A549 treated with AZD9567 at 1 μM for 4 hours (cell line): ENCODE measurements around the gene HTRA1. TPM values are rescaled to one million over a fixed set of nuclear protein-coding genes. Genes with fewer than 3 reads are reported as not detected.

Experiments
- total RNA-seq: library from RNA; stranded (reverse); fragments of 200-300 nt; extraction: Qiagen RNA extraction; gene quantifications from 5 replicates; pipeline ENCODE4 v1.2.3, GENCODE V29; 2022; ENCODE audit not compliant: insufficient read depth

The HTRA1 gene
- 38.4 to 61.5 TPM (median 52.2 TPM) in 5 replicates for total RNA-seq

GRCh38 chr10:122461367-122461728 is at the start of gene HTRA1:
Gene HTRA1, plus strand, starts transcription at chr10:122461553. Its CDS starts 100 bp downstream, at chr10:122461653.

GRCh38 chr10:122454603-122455080 is 6.7 kb upstream of the HTRA1 start, which contains the start of gene ARMS2:
Gene ARMS2, plus strand, starts transcription at chr10:122454653. Its CDS starts 75 bp downstream, at chr10:122454728.

GRCh38 chr10:122560279-122560804 is 99.0 kb downstream of the HTRA1 start, which contains the start of gene DMBT1:
Gene DMBT1, plus strand, starts transcription at chr10:122560754. Its CDS starts 17 bp downstream, at chr10:122560771.

Other genes with a start within 250 kb of the HTRA1 start
- gene BTBD16, start 190.3 kb upstream of the HTRA1 start, total RNA-seq = 0.41 to 1.5 TPM (median 0.57 TPM) in 5 replicates
- 14.3 to 28.7 TPM (median 21.3 TPM) in 5 replicates for gene PLEKHA1, start 86.8 kb upstream of the HTRA1 start, total RNA-seq
- gene ARMS2, start 6.9 kb upstream of the HTRA1 start, total RNA-seq = not detected in 5 replicates
- 0.10 to 0.15 TPM (median 0.14 TPM) in 4 of 5 replicates, not detected in the other for gene DMBT1, start 99.2 kb downstream of the HTRA1 start, total RNA-seq
- not detected in 5 replicates for gene C10orf120, start 238.3 kb downstream of the HTRA1 start, total RNA-seq